Panc1 (cell line): Measurements from ENCODE around the gene VASH2. TPM values are rescaled to one million over a fixed set of nuclear protein-coding genes. Genes with fewer than 3 reads are reported as not detected.

Experiments used
- ATAC-seq: fragments of 200-7000 bp; cut with Tn5 transposase; 2 replicates; pipeline ENCODE4 v1.9.1; 2020; ENCODE audit warnings: mild to moderate bottlenecking, moderate library complexity
- BruUV-seq: library from RNA; stranded (reverse); fragments of 400-500 nt; replicated peaks from 2 replicates; lab custom pipeline; 2021; lab: Mats Ljungman, UMichigan
- CTCF ChIA-PET: fragments of 300-600 bp; sonication (Branson Sonifier 250); formaldehyde crosslinking; loops from one replicate; lab custom pipeline; 2022; ENCODE audit warnings: antibody characterized with exemption; lab: Charles Lee
- POLR2A ChIA-PET: fragments of 300-600 bp; sonication (Branson Sonifier 250); formaldehyde crosslinking; loops from one replicate; lab custom pipeline; 2022; ENCODE audit warnings: antibody characterized with exemption; lab: Charles Lee
- DNase-seq: peaks from one replicate; pipeline ENCODE4 v3.0.0-alpha.2; 2010; ENCODE audit warnings: low read depth, low spot score
- H3K27ac ChIP-seq: 2 replicates; pipeline ENCODE4 v1.5.1; 2011; ENCODE audit warnings: mild to moderate bottlenecking, low read length, inconsistent platforms
- H3K27me3 ChIP-seq: fragments of 200-500 bp; sonication (Bioruptor generic); 2 replicates; pipeline ENCODE4 v1.6.0; 2014; ENCODE audit warnings: low read length, inconsistent platforms; ENCODE audit not compliant: control insufficient read depth, insufficient read depth
- H3K36me3 ChIP-seq: fragments of 200-500 bp; sonication (Bioruptor generic); 2 replicates; pipeline ENCODE4 v1.5.1; 2014; ENCODE audit warnings: inconsistent platforms, mild to moderate bottlenecking, low read length, moderate library complexity; ENCODE audit not compliant: control insufficient read depth, insufficient read depth
- H3K4me1 ChIP-seq: 2 replicates; pipeline ENCODE4 v1.5.1; 2011; ENCODE audit warnings: inconsistent platforms, mild to moderate bottlenecking, low read length, moderate library complexity; ENCODE audit not compliant: control insufficient read depth, insufficient read depth
- H3K4me3 ChIP-seq, 2 experiments: 2 replicates each; pipeline ENCODE4 v1.5.1; 2011 to 2012; ENCODE audit warnings: low read depth in 2 of 2, low read length in 2 of 2, mild to moderate bottlenecking in 2 of 2, inconsistent platforms in 1 of 2, moderate library complexity in 1 of 2
- H3K9me3 ChIP-seq: fragments of 200-500 bp; sonication (Bioruptor generic); 2 replicates; pipeline ENCODE4 v1.5.1; 2014; ENCODE audit warnings: low read depth, mild to moderate bottlenecking, inconsistent platforms, low read length, moderate library complexity; ENCODE audit not compliant: control insufficient read depth, insufficient read depth
- CTCF ChIP-seq: fragments of 450-650 bp; IDR thresholded peaks from 2 replicates; pipeline ENCODE4 v1.5.1; 2017; ENCODE audit warnings: mild to moderate bottlenecking
- POLR2AphosphoS5 ChIP-seq: IDR thresholded peaks from 2 replicates; pipeline ENCODE4 v1.6.1; 2012; ENCODE audit warnings: mild to moderate bottlenecking, low read depth, low read length, moderate library complexity
- REST ChIP-seq, 2 experiments: IDR thresholded peaks; 2 replicates each; pipeline ENCODE4 v1.6.1; 2011 to 2012; ENCODE audit warnings: low read depth in 2 of 2, control low read depth in 1 of 2, low read length in 1 of 2, mild to moderate bottlenecking in 1 of 2, moderate library complexity in 1 of 2; ENCODE audit not compliant: insufficient read depth in 1 of 2
- SIN3A ChIP-seq: IDR thresholded peaks from 2 replicates; pipeline ENCODE4 v1.6.1; 2012; ENCODE audit warnings: low read depth, mild to moderate bottlenecking, low read length, moderate library complexity, borderline replicate concordance; ENCODE audit not compliant: insufficient read depth
- TCF7L2 ChIP-seq: IDR thresholded peaks from 2 replicates; pipeline ENCODE4 v1.6.1; 2011; ENCODE audit warnings: mild to moderate bottlenecking, low read depth, low read length, inconsistent platforms
- in situ Hi-C: cut with HindIII; loops from 2 replicates; pipeline ENCODE4 v1.10.0; 2016; ENCODE audit warnings: low sequenced_read_pairs, low pct_unique_long_range_greater_than_20kb
- intact Hi-C: fragments of 100-400 bp; cut with micrococcal nuclease; formaldehyde crosslinking; loops from one replicate; pipeline ENCODE4 v1.10.0; 2022; ENCODE audit not compliant: unreplicated experiment
- total RNA-seq: library from RNA; stranded (reverse); gene quantifications from one replicate; pipeline ENCODE4 v1.2.1, GENCODE V29; 2021; ENCODE audit not compliant: unreplicated experiment

VASH2 gene
- total RNA-seq, 1 experiment from 2014 or later, result 1.7 TPM

GRCh38 chr1:212973426-212973825 lies 23.1 kb downstream of the VASH2 start:
- intact Hi-C loops, result no loop called here
- H3K4me3 ChIP-seq, result no peak overlapping the region
- DNase-seq (no peak), ATAC-seq (no peak)
- in situ Hi-C loops, result no loop called here
- H3K27ac ChIP-seq, result no peak overlapping the region
- peaks cover 4% of the 10 kb centered on the region; the same call in 1 of the 2 replicates for H3K27me3 ChIP-seq
- no TSS peak for BruUV-seq
- no peaks in the 10 kb centered on the region for H3K36me3 ChIP-seq
- ChIA-PET CTCF (no interaction called here), POLR2A (no interaction called here)
- H3K4me1 ChIP-seq, result no peaks in the 10 kb centered on the region
- H3K9me3 ChIP-seq, result no peaks in the 10 kb centered on the region
- TF ChIP-seq SIN3A, result no peak
- no peak for TF ChIP-seq TCF7L2
- no peak for TF ChIP-seq POLR2AphosphoS5
- TF ChIP-seq CTCF, result no peak
- no peak for TF ChIP-seq REST (IDR thresholded peaks at IDR 0.05; ENCODE audit: insufficient read depth in 1 of 2, low read depth in 2 of 2, low read length in 1 of 2)

GRCh38 chr1:212973899-212974298 lies 23.6 kb downstream of the VASH2 start:
- ATAC-seq, result no peak
- no peak overlapping the region for H3K27ac ChIP-seq
- no peaks in the 10 kb centered on the region for H3K36me3 ChIP-seq
- H3K4me3 ChIP-seq, result no peak overlapping the region
- no peak for DNase-seq
- H3K4me1 ChIP-seq, result no peaks in the 10 kb centered on the region
- in situ Hi-C loops (no loop called here), intact Hi-C loops (no loop called here)
- no peaks in the 10 kb centered on the region for H3K9me3 ChIP-seq
- TF ChIP-seq TCF7L2, result no peak
- TF ChIP-seq SIN3A, result no peak
- TF ChIP-seq REST (IDR thresholded peaks at IDR 0.05; ENCODE audit: insufficient read depth in 1 of 2, low read depth in 2 of 2, low read length in 1 of 2), result no peak
- TF ChIP-seq POLR2AphosphoS5, result no peak
- TF ChIP-seq CTCF, result no peak
- BruUV-seq, result no TSS peak
- H3K27me3 ChIP-seq, result peaks cover 4% of the 10 kb centered on the region; the same call in 1 of the 2 replicates
- ChIA-PET POLR2A (no interaction called here), CTCF (no interaction called here)
